Adrenal gland (tissue), 12 donors: Measurements from ENCODE around the gene LBX2. TPM values are rescaled to one million over a fixed set of nuclear protein-coding genes. Genes with fewer than 3 reads are reported as not detected.
A peak's percentile ranks its signal among the peaks of the same experiment; 100 is the strongest.
"Not testable (repeated sequence)": the region's sequence is repeated elsewhere in the genome, so short reads cannot be mapped to it uniquely, and the experiment has no call there.

ENCODE experiments used
- DNase-seq, 7 donors: peaks; one replicate each; pipeline ENCODE4 v3.0.0-alpha.2; 2019 to 2020
- H3K27ac ChIP-seq, 5 donors: fragments of 200-600 bp; sonication (generic) in 4 of 5; 1 replicate in 3 of 5; 2 replicates in 2 of 5; pipeline versions ENCODE4 v1.5.1 to v1.8.0; 2016 to 2020; ENCODE audit warnings: mild to moderate bottlenecking in 1 of 5
- H3K27me3 ChIP-seq: fragments of 200-600 bp; 2 replicates; pipeline ENCODE4 v1.8.0; 2021
- H3K36me3 ChIP-seq, 2 donors: fragments of 200-600 bp; replicated peaks in 1 of 2; 1 replicate in 1 of 2; 2 replicates in 1 of 2; pipeline versions ENCODE4 v1.5.1 to v1.8.0; 2018 to 2022
- H3K4me1 ChIP-seq, 2 donors: fragments of 200-600 bp; replicated peaks in 1 of 2; 1 replicate in 1 of 2; 2 replicates in 1 of 2; pipeline versions ENCODE4 v1.5.1 to v1.8.0; 2018 to 2021
- H3K4me3 ChIP-seq, 4 donors: fragments of 200-600 bp; sonication (generic) in 3 of 4; one replicate each; pipeline ENCODE4 v1.5.1; 2016 to 2018
- H3K9me3 ChIP-seq, 3 donors: fragments of 200-600 bp; sonication (generic) in 1 of 3; replicated peaks in 1 of 3; 1 replicate in 2 of 3; 2 replicates in 1 of 3; pipeline versions ENCODE4 v1.5.1 to v1.8.0; 2016 to 2021
- POLR2A ChIP-seq, 2 donors: fragments of 450-650 bp; IDR thresholded peaks; one replicate each; pipeline ENCODE4 v1.6.1; 2017; ENCODE audit warnings: antibody characterized with exemption in 2 of 2, mild to moderate bottlenecking in 2 of 2, moderate library complexity in 1 of 2
- WGBS, 4 donors: extraction: QIAGEN DNeasy Blood & Tissue Kit in 2 of 4; methylation state at CpG; one replicate each; pipeline versions ENCODE4 v1.1.5 to v1.1.7; 2013 to 2017; 5-methylcytosine and 5-hydroxymethylcytosine counted together
- intact Hi-C, 2 donors: fragments of 100-400 bp; cut with DNase I; formaldehyde crosslinking; loops; one replicate each; pipeline versions ENCODE4 v1.14.1 to v1.15.0; 2022 to 2023
- polyA plus RNA-seq, 3 donors: library from polyadenylated mRNA; stranded (reverse); fragments of 200-250 nt in 2 of 3; fragments of 350-450 nt in 1 of 3; fragmentation: Illumina TruSeq in 1 of 3; extraction: RNeasy Lipid Tissue Mini Kit (QIAGEN cat#74804) in 1 of 3; gene quantifications; one replicate each; pipeline ENCODE4 v1.2.3, GENCODE V29; 2013 to 2014
- total RNA-seq, 9 donors: library from RNA; depleted of rRNA in 4 of 9; stranded (reverse); fragments of >200 nt in 4 of 9; fragments of 120-200 nt in 1 of 9; fragmentation: NEBNext Ultra II Directional in 1 of 9; extraction: Animal tissue kit (Norgen Biotek cat#: 25700) in 1 of 9; gene quantifications; one replicate each; pipeline versions ENCODE4 v1.1.0 to v1.2.4, GENCODE V29; 2013 to 2023
- TF ChIP-seq, protein P1 (sequence below), 6 experiments: fragments of 450-650 bp in 4 of 6; fragments of 200-600 bp in 2 of 6; sonication (generic) in 1 of 6; IDR thresholded peaks; 1 replicate in 5 of 6; 2 replicates in 1 of 6; pipeline versions ENCODE4 v1.5.1 to v1.8.0; 2016 to 2021; ENCODE audit warnings: antibody characterized with exemption in 6 of 6, mild to moderate bottlenecking in 2 of 6, moderate library complexity in 1 of 6
- donor health status: healthy with polysubstance abuse.
- donor health status: Bipolar disorder and iron deficiency.
- donor health status: DM: yes; HTN: yes; CAD: no.
- donor health status: DM: no; HTN: no; CAD: no.
- donor health status: DM: no; HTN: no; CAD: no.
- donor health status: DM: yes; HTN: yes; CAD: no.

LBX2 gene
- total and polyA plus RNA-seq, 12 donors, result 0.18 to 2.0 (median 0.71) TPM; not detected in 2

DNA sequence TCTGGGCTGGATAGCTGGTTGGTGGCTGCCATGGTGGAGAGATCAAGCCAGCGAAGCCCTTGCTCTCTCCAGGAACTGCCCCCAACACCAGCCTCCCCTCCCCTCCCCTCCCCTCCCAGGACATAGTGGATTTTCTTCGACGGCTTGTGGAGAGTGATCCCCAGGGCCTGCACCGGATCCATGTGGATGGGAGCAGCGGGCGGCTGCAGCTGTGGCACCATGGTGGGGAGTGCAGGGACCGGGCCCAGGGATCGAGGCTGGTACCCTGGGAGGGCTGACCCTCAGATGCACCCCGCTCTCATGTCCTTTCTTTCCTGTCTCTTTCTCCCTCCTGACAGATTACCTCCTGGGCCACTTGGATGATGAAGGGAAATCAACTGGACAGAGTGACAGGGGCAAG is 9.5 kb downstream of the LBX2 start:
- WGBS, 4 donors, result 82 to 96% (median 94%) methylated on average over 2 to 9 of the region's 9 CpGs
- Histone ChIP-seq H3K4me1 (no peaks in the 10 kb centered on the region), H3K4me3 (no peak overlapping the region), H3K27ac (no peak overlapping the region), H3K9me3 (no peaks in the 10 kb centered on the region), H3K27me3 (no peaks in the 10 kb centered on the region), H3K36me3 (peaks cover 0 to 60% of the 10 kb centered on the region in 2 donors)
- TF ChIP-seq, protein P1, sequence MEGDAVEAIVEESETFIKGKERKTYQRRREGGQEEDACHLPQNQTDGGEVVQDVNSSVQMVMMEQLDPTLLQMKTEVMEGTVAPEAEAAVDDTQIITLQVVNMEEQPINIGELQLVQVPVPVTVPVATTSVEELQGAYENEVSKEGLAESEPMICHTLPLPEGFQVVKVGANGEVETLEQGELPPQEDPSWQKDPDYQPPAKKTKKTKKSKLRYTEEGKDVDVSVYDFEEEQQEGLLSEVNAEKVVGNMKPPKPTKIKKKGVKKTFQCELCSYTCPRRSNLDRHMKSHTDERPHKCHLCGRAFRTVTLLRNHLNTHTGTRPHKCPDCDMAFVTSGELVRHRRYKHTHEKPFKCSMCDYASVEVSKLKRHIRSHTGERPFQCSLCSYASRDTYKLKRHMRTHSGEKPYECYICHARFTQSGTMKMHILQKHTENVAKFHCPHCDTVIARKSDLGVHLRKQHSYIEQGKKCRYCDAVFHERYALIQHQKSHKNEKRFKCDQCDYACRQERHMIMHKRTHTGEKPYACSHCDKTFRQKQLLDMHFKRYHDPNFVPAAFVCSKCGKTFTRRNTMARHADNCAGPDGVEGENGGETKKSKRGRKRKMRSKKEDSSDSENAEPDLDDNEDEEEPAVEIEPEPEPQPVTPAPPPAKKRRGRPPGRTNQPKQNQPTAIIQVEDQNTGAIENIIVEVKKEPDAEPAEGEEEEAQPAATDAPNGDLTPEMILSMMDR (IDR thresholded peaks at IDR 0.05), result no peak
- TF ChIP-seq POLR2A (IDR thresholded peaks at IDR 0.05), result no peak
- no peak for DNase-seq
- intact Hi-C loops, result loop anchor here in 1 of 2 donors (5.0 kb wide), 1 partner anchor 37 kb away; the partner anchor contains the start of genes AUP1, DQX1 and HTRA2

DNA sequence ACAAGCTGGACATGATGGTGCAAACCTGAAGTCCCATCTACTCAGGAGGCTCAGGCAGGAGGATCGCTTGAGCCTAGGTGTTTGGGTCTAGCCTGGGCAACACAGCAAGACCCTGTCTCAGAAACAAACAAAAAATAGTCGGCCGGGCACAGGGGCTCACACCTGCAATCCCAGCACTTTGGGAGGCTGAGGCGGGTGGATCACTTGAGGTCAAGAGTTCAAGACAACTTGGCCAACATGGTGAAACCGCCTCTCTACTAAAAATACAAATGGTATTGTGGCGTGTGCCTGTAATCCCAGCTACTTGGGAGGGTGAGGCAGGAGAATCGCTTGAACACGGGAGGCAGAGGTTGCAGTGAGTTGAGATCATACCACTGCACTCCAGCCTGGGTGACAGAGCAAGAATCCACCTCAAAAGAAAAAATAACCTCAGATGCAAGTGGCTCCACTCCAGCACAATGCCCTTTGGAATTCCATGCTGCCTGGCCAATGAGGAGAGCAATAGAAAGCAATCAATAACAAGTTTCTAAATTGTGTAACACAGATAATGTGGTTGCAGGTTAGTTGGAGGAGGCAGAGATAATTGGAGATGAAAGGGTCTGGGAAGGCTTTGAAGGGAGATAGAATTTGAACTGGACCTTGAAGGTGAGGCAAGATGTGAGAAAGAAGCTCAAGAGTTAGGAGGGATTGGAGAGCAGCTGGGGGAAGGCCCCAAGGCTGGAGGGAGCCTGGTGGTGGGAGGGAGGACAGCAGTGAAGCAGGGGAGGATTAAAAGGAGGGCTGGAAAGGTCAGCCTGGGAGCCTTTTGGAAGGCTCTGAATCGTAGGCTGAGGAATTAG is 10.5 kb downstream of the LBX2 start:
- no peaks in the 10 kb centered on the region for H3K9me3 ChIP-seq
- no peak for DNase-seq
- no peak for TF ChIP-seq POLR2A (IDR thresholded peaks at IDR 0.05)
- TF ChIP-seq, protein P1 (IDR thresholded peaks at IDR 0.05), result no peak
- H3K27me3 ChIP-seq, result no peaks in the 10 kb centered on the region
- WGBS, 4 donors, result 84 to 92% (median 88%) methylated on average over 6 to 9 of the region's 9 CpGs
- intact Hi-C loops, result loop anchor here in 1 of 2 donors (5.0 kb wide), 1 partner anchor 38 kb away; the partner anchor contains the start of genes AUP1, DQX1 and HTRA2
- H3K4me3 ChIP-seq, result no peak overlapping the region
- H3K36me3 ChIP-seq, result peaks cover 0 to 58% of the 10 kb centered on the region in 2 donors
- no peak overlapping the region for H3K27ac ChIP-seq
- peaks cover 0 to 5% of the 10 kb centered on the region in 2 donors for H3K4me1 ChIP-seq

DNA sequence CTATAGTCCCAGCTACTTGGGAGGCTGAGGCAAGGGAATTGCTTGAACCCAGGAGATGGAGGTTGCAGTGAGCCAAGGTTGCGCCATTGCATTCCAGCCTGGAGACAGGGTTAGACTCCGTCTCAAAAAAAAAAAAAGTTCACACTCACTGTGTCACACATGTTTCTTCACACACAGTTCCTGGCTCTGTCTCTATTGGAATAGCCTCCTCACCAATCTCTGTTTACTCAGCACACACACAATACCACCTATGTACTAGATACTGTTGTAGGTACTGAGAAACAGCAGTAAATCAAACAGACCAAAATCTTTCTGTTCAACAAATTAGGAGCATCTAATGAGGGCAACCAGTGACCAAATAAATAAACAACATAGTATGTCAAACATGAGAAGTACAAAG is 13.3 kb downstream of the LBX2 start:
- H3K4me1 ChIP-seq, result peaks cover 13 to 20% of the 10 kb centered on the region in 2 donors
- intact Hi-C loops, result loop anchor here in 1 of 2 donors (5.0 kb wide), 1 partner anchor 41 kb away; the partner anchor contains the start of genes AUP1, DQX1 and HTRA2
- 81 to 95% (median 91%) methylated on average over 2 of the region's 2 CpGs for WGBS, 4 donors
- TF ChIP-seq, protein P1 (IDR thresholded peaks at IDR 0.05), result no peak
- TF ChIP-seq POLR2A (IDR thresholded peaks at IDR 0.05), result no peak
- H3K27ac ChIP-seq, result no peak overlapping the region
- H3K4me3 ChIP-seq, result no peak overlapping the region
- no peaks in the 10 kb centered on the region for H3K9me3 ChIP-seq
- no peaks in the 10 kb centered on the region for H3K27me3 ChIP-seq
- peaks cover 0 to 31% of the 10 kb centered on the region in 2 donors for H3K36me3 ChIP-seq
- DNase-seq, result no peak

DNA sequence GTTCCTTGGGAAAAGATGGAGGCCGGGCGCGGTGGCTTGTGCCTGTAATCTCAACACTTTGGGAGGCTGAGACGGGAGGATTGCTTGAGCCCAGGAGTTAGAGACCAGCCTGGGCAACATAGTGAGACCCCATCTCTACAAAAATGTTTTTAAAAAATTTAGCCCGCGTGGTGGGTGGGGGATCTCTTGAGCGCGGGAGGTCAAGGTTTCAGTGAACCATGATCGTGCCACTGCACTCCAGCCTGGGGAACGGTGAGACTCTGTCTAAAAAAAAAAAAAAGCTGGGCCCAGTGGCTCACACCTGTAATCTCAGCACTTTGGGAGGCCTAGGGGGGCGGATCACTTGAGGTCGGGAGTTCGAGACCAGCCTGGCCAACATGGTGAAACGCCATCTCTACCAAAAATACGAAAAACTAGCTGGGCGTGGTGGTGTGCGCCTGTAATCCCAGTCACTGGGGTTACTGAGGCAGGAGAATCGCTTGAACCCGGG is 15.7 kb downstream of the LBX2 start:
- 65 to 74% (median 70%) methylated on average over 19 of the region's 19 CpGs for WGBS, 4 donors
- not testable (repeated sequence) for H3K9me3 ChIP-seq, DNase-seq, H3K27me3 ChIP-seq, H3K27ac ChIP-seq
- Histone ChIP-seq H3K4me1 (peaks cover 13 to 25% of the 10 kb centered on the region in 2 donors), H3K4me3 (peak overlapping the region in 3 of 4 donors; percentile 72 to 94 (median 84)), H3K36me3 (peaks cover 0 to 31% of the 10 kb centered on the region in 2 donors)
- intact Hi-C loops, result loop anchor here (5.0 kb wide), 1 partner anchor 104 kb away; no protein-coding TSS in a partner anchor
